Panc1 (cell line): ENCODE results near the gene PDGFA. TPM values are rescaled to one million over a fixed set of nuclear protein-coding genes. Genes with fewer than 3 reads are reported as not detected.

ENCODE experiments used
- ATAC-seq: fragments of 200-7000 bp; cut with Tn5 transposase; 2 replicates; pipeline ENCODE4 v1.9.1; 2020; ENCODE audit warnings: mild to moderate bottlenecking, moderate library complexity
- BruUV-seq: library from RNA; stranded (reverse); fragments of 400-500 nt; replicated peaks from 2 replicates; lab custom pipeline; 2021; lab: Mats Ljungman, UMichigan
- CTCF ChIA-PET: fragments of 300-600 bp; sonication (Branson Sonifier 250); formaldehyde crosslinking; loops from one replicate; lab custom pipeline; 2022; ENCODE audit warnings: antibody characterized with exemption; lab: Charles Lee
- POLR2A ChIA-PET: fragments of 300-600 bp; sonication (Branson Sonifier 250); formaldehyde crosslinking; loops from one replicate; lab custom pipeline; 2022; ENCODE audit warnings: antibody characterized with exemption; lab: Charles Lee
- DNase-seq: peaks from one replicate; pipeline ENCODE4 v3.0.0-alpha.2; 2010; ENCODE audit warnings: low read depth, low spot score
- H3K27ac ChIP-seq: 2 replicates; pipeline ENCODE4 v1.5.1; 2011; ENCODE audit warnings: mild to moderate bottlenecking, low read length, inconsistent platforms
- H3K27me3 ChIP-seq: fragments of 200-500 bp; sonication (Bioruptor generic); 2 replicates; pipeline ENCODE4 v1.6.0; 2014; ENCODE audit warnings: low read length, inconsistent platforms; ENCODE audit not compliant: control insufficient read depth, insufficient read depth
- H3K36me3 ChIP-seq: fragments of 200-500 bp; sonication (Bioruptor generic); 2 replicates; pipeline ENCODE4 v1.5.1; 2014; ENCODE audit warnings: inconsistent platforms, mild to moderate bottlenecking, low read length, moderate library complexity; ENCODE audit not compliant: control insufficient read depth, insufficient read depth
- H3K4me1 ChIP-seq: 2 replicates; pipeline ENCODE4 v1.5.1; 2011; ENCODE audit warnings: inconsistent platforms, mild to moderate bottlenecking, low read length, moderate library complexity; ENCODE audit not compliant: control insufficient read depth, insufficient read depth
- H3K4me3 ChIP-seq, 2 experiments: 2 replicates each; pipeline ENCODE4 v1.5.1; 2011 to 2012; ENCODE audit warnings: low read depth in 2 of 2, low read length in 2 of 2, mild to moderate bottlenecking in 2 of 2, inconsistent platforms in 1 of 2, moderate library complexity in 1 of 2
- H3K9me3 ChIP-seq: fragments of 200-500 bp; sonication (Bioruptor generic); 2 replicates; pipeline ENCODE4 v1.5.1; 2014; ENCODE audit warnings: low read depth, mild to moderate bottlenecking, inconsistent platforms, low read length, moderate library complexity; ENCODE audit not compliant: control insufficient read depth, insufficient read depth
- POLR2AphosphoS5 ChIP-seq: IDR thresholded peaks from 2 replicates; pipeline ENCODE4 v1.6.1; 2012; ENCODE audit warnings: mild to moderate bottlenecking, low read depth, low read length, moderate library complexity
- REST ChIP-seq, 2 experiments: IDR thresholded peaks; 2 replicates each; pipeline ENCODE4 v1.6.1; 2011 to 2012; ENCODE audit warnings: low read depth in 2 of 2, control low read depth in 1 of 2, low read length in 1 of 2, mild to moderate bottlenecking in 1 of 2, moderate library complexity in 1 of 2; ENCODE audit not compliant: insufficient read depth in 1 of 2
- SIN3A ChIP-seq: IDR thresholded peaks from 2 replicates; pipeline ENCODE4 v1.6.1; 2012; ENCODE audit warnings: low read depth, mild to moderate bottlenecking, low read length, moderate library complexity, borderline replicate concordance; ENCODE audit not compliant: insufficient read depth
- TCF7L2 ChIP-seq: IDR thresholded peaks from 2 replicates; pipeline ENCODE4 v1.6.1; 2011; ENCODE audit warnings: mild to moderate bottlenecking, low read depth, low read length, inconsistent platforms
- in situ Hi-C: cut with HindIII; loops from 2 replicates; pipeline ENCODE4 v1.10.0; 2016; ENCODE audit warnings: low sequenced_read_pairs, low pct_unique_long_range_greater_than_20kb
- intact Hi-C: fragments of 100-400 bp; cut with micrococcal nuclease; formaldehyde crosslinking; loops from one replicate; pipeline ENCODE4 v1.10.0; 2022; ENCODE audit not compliant: unreplicated experiment
- total RNA-seq: library from RNA; stranded (reverse); gene quantifications from one replicate; pipeline ENCODE4 v1.2.1, GENCODE V29; 2021; ENCODE audit not compliant: unreplicated experiment
- TF ChIP-seq, protein P1 (sequence below): fragments of 450-650 bp; IDR thresholded peaks from 2 replicates; pipeline ENCODE4 v1.5.1; 2017; ENCODE audit warnings: mild to moderate bottlenecking

PDGFA gene
- total RNA-seq, 1 experiment from 2014 or later, result 18.5 TPM

DNA sequence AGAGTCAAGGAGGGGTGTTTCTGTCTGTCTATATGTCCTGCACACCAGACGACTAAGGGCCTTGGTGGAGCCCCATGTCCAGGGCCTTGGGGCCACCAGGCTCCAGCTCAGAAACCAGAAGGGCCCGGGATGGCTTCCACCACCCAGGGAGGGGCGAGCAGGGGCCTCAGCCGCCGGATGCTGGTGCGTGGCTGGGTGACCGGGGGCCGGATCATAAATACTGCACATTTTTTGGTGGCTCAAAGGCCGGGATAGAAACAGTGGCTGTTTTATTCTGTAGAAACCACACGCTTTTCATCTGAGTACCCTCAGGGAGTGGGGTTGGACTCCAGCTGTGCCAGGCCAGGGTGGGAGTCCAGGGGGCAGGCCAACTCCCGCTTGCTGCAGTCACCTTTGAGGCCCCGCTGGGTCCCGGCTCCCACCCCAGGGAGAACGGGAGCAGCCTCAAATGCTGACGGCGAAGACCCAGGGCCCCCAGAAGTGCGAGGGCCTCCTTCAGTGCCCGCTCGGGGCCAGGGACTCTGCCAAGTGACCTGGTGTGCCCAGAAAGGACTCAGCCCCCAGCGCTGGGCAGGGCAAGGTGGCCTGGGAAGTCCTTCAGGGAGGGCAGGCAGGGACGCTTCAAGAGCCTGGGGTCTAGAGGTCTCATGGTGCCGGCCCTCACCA lies 28.2 kb downstream of the PDGFA start:
- ATAC-seq (peak; percentile 28), DNase-seq (no peak)
- BruUV-seq, result no TSS peak
- TF ChIP-seq REST (IDR thresholded peaks at IDR 0.05; ENCODE audit: insufficient read depth in 1 of 2, low read depth in 2 of 2, low read length in 1 of 2), result no peak
- no peak for TF ChIP-seq POLR2AphosphoS5
- TF ChIP-seq, protein P1, sequence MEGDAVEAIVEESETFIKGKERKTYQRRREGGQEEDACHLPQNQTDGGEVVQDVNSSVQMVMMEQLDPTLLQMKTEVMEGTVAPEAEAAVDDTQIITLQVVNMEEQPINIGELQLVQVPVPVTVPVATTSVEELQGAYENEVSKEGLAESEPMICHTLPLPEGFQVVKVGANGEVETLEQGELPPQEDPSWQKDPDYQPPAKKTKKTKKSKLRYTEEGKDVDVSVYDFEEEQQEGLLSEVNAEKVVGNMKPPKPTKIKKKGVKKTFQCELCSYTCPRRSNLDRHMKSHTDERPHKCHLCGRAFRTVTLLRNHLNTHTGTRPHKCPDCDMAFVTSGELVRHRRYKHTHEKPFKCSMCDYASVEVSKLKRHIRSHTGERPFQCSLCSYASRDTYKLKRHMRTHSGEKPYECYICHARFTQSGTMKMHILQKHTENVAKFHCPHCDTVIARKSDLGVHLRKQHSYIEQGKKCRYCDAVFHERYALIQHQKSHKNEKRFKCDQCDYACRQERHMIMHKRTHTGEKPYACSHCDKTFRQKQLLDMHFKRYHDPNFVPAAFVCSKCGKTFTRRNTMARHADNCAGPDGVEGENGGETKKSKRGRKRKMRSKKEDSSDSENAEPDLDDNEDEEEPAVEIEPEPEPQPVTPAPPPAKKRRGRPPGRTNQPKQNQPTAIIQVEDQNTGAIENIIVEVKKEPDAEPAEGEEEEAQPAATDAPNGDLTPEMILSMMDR, result no peak
- no peak for TF ChIP-seq SIN3A
- TF ChIP-seq TCF7L2, result no peak
- ChIA-PET POLR2A (interaction anchor here (0.6 kb wide), 1 partner anchor 26 kb away, joined by 3 read pairs; no protein-coding TSS in a partner anchor), CTCF (no interaction called here)
- intact Hi-C loops (no loop called here), in situ Hi-C loops (loop anchor here (10.0 kb wide), 1 partner anchor 157 kb away; no protein-coding TSS in a partner anchor)
- Histone ChIP-seq H3K27ac (no peak overlapping the region), H3K36me3 (no peaks in the 10 kb centered on the region), H3K4me1 (peaks cover 11% of the 10 kb centered on the region; the same call in 1 of the 2 replicates), H3K4me3 (no peak overlapping the region), H3K9me3 (no peaks in the 10 kb centered on the region), H3K27me3 (no peaks in the 10 kb centered on the region)

GRCh38 chr7:490461-491291 lies 29.0 kb downstream of the PDGFA start:
- POLR2A ChIA-PET, result no interaction called here
- Histone ChIP-seq H3K4me1 (peaks cover 11% of the 10 kb centered on the region; the same call in 1 of the 2 replicates), H3K9me3 (no peaks in the 10 kb centered on the region), H3K27me3 (no peaks in the 10 kb centered on the region), H3K27ac (no peak overlapping the region), H3K4me3 (no peak overlapping the region), H3K36me3 (no peaks in the 10 kb centered on the region)
- in situ Hi-C loops (loop anchor here (10.0 kb wide), 1 partner anchor 156 kb away; no protein-coding TSS in a partner anchor), intact Hi-C loops (no loop called here)
- TF ChIP-seq SIN3A, result no peak
- no peak for TF ChIP-seq REST (IDR thresholded peaks at IDR 0.05; ENCODE audit: insufficient read depth in 1 of 2, low read depth in 2 of 2, low read length in 1 of 2)
- TF ChIP-seq, protein P1, result no peak
- TF ChIP-seq TCF7L2, result no peak
- TF ChIP-seq POLR2AphosphoS5, result no peak
- DNase-seq (no peak), ATAC-seq (peak; percentile 37; the same call in 1 of the 2 replicates)
- no TSS peak for BruUV-seq
- CTCF ChIA-PET, result no interaction called here
